SK-N-SH treated with all-trans-retinoic acid at 6 μM for 48 hours (cell line): ENCODE data around the gene ALS2CL.

ENCODE experiments used
- ATAC-seq: fragments of 200-7000 bp; cut with Tn5 transposase; 3 replicates; pipeline ENCODE4 v1.9.1; 2020; ENCODE audit warnings: mild to moderate bottlenecking, moderate library complexity
- ARNTL ChIP-seq: fragments of 450-650 bp; formaldehyde crosslinking; IDR thresholded peaks from 2 replicates; pipeline ENCODE4 v1.5.0; 2020; ENCODE audit warnings: low read depth, mild to moderate bottlenecking, moderate library complexity, borderline replicate concordance
- BACH2 ChIP-seq: fragments of 250-450 bp; sonication (Bioruptor Pico); IDR thresholded peaks from 2 replicates; pipeline ENCODE4 v1.9.0; 2021; ENCODE audit warnings: mild to moderate bottlenecking, borderline replicate concordance
- CREB5 ChIP-seq: fragments of 250-450 bp; sonication (Bioruptor Pico); IDR thresholded peaks from 2 replicates; pipeline ENCODE4 v1.5.1; 2020; ENCODE audit warnings: low read depth, mild to moderate bottlenecking, moderate library complexity
- CSDC2 ChIP-seq: fragments of 250-450 bp; sonication (Bioruptor Pico); IDR thresholded peaks from 2 replicates; pipeline ENCODE4 v1.5.0; 2020; ENCODE audit warnings: mild to moderate bottlenecking, moderate library complexity
- CSRNP3 ChIP-seq: fragments of 250-450 bp; sonication (Bioruptor Pico); IDR thresholded peaks from 2 replicates; pipeline ENCODE4 v1.5.1; 2021; ENCODE audit warnings: mild to moderate bottlenecking, moderate library complexity
- ESRRG ChIP-seq: fragments of 250-450 bp; sonication (Bioruptor Pico); IDR thresholded peaks from 2 replicates; pipeline ENCODE4 v1.6.1; 2021; ENCODE audit warnings: mild to moderate bottlenecking
- GLIS3 ChIP-seq: fragments of 250-450 bp; sonication (Bioruptor Pico); IDR thresholded peaks from 2 replicates; pipeline ENCODE4 v1.5.0; 2020; ENCODE audit warnings: mild to moderate bottlenecking, moderate library complexity
- ISL1 ChIP-seq: fragments of 250-450 bp; sonication (Bioruptor Pico); IDR thresholded peaks from 2 replicates; pipeline ENCODE4 v2.1.2; 2022; ENCODE audit warnings: mild to moderate bottlenecking, moderate library complexity
- PATZ1 ChIP-seq: fragments of 250-450 bp; sonication (Bioruptor Pico); IDR thresholded peaks from 2 replicates; pipeline ENCODE4 v1.8.0; 2020; ENCODE audit warnings: mild to moderate bottlenecking, moderate library complexity, borderline replicate concordance
- POU6F1 ChIP-seq: fragments of 250-450 bp; sonication (Bioruptor Pico); IDR thresholded peaks from 2 replicates; pipeline ENCODE4 v1.8.0; 2021; ENCODE audit warnings: low read depth, mild to moderate bottlenecking, moderate library complexity, borderline replicate concordance
- PPARA ChIP-seq: fragments of 250-450 bp; sonication (Bioruptor Pico); IDR thresholded peaks from 2 replicates; pipeline ENCODE4 v1.5.0; 2020; ENCODE audit warnings: mild to moderate bottlenecking, borderline replicate concordance
- RARB ChIP-seq: fragments of 250-450 bp; sonication (Bioruptor Pico); IDR thresholded peaks from 2 replicates; pipeline ENCODE4 v1.8.0; 2021; ENCODE audit warnings: mild to moderate bottlenecking, moderate library complexity
- SNAI2 ChIP-seq: fragments of 250-450 bp; sonication (Bioruptor Pico); IDR thresholded peaks from 2 replicates; pipeline ENCODE4 v1.5.0; 2020; ENCODE audit warnings: mild to moderate bottlenecking, moderate library complexity
- TCF4 ChIP-seq: fragments of 250-450 bp; sonication (Bioruptor Pico); IDR thresholded peaks from 2 replicates; pipeline ENCODE4 v1.8.0; 2021; ENCODE audit warnings: mild to moderate bottlenecking, moderate library complexity, borderline replicate concordance
- TOX ChIP-seq: fragments of 250-450 bp; sonication (Bioruptor Pico); IDR thresholded peaks from 2 replicates; pipeline ENCODE4 v1.8.0; 2021; ENCODE audit warnings: mild to moderate bottlenecking, moderate library complexity, borderline replicate concordance
- TSHZ2 ChIP-seq: fragments of 250-450 bp; sonication (Bioruptor Pico); IDR thresholded peaks from 2 replicates; pipeline ENCODE4 v1.5.0; 2020; ENCODE audit warnings: mild to moderate bottlenecking, moderate library complexity
- ZC3H10 ChIP-seq: fragments of 250-450 bp; sonication (Bioruptor Pico); IDR thresholded peaks from 2 replicates; pipeline ENCODE4 v1.5.1; 2021; ENCODE audit warnings: mild to moderate bottlenecking, moderate library complexity
- ZFP3 ChIP-seq: fragments of 250-450 bp; sonication (Bioruptor Pico); IDR thresholded peaks from 2 replicates; pipeline ENCODE4 v1.5.0; 2020; ENCODE audit warnings: mild to moderate bottlenecking, moderate library complexity
- ZFP30 ChIP-seq: fragments of 450-650 bp; formaldehyde crosslinking; IDR thresholded peaks from 2 replicates; pipeline ENCODE4 v1.5.0; 2022; ENCODE audit warnings: mild to moderate bottlenecking, moderate library complexity
- ZNF565 ChIP-seq: fragments of 450-650 bp; formaldehyde crosslinking; conservative IDR thresholded peaks from 2 replicates; pipeline ENCODE4 v1.5.0; 2020; ENCODE audit warnings: low read depth, mild to moderate bottlenecking, moderate library complexity
- ZNF70 ChIP-seq: fragments of 450-650 bp; formaldehyde crosslinking; IDR thresholded peaks from 2 replicates; pipeline ENCODE4 v1.5.0; 2020; ENCODE audit warnings: mild to moderate bottlenecking, moderate library complexity
- ZNF8 ChIP-seq: fragments of 450-650 bp; formaldehyde crosslinking; IDR thresholded peaks from 2 replicates; pipeline ENCODE4 v1.5.0; 2020; ENCODE audit warnings: mild to moderate bottlenecking, moderate library complexity

ALS2CL gene

GRCh38 chr3:46711760-46712159, 18.3 kb upstream of the ALS2CL start:
- TF ChIP-seq SNAI2 (CRISPR knock-in tag), result no peak
- no peak for TF ChIP-seq ESRRG (CRISPR knock-in tag)
- TF ChIP-seq TCF4, result no peak
- TF ChIP-seq PPARA (CRISPR knock-in tag), result no peak
- TF ChIP-seq TOX (CRISPR knock-in tag), result no peak
- no peak for TF ChIP-seq ZNF70 (CRISPR knock-in tag)
- no peak for TF ChIP-seq GLIS3 (CRISPR knock-in tag)
- TF ChIP-seq ZNF8 (CRISPR knock-in tag), result no peak
- TF ChIP-seq POU6F1 (CRISPR knock-in tag), result no peak
- TF ChIP-seq ZFP30 (CRISPR knock-in tag), result no peak
- no peak for TF ChIP-seq ZNF565 (CRISPR knock-in tag)
- TF ChIP-seq CREB5, result no peak
- ATAC-seq, result no peak

GRCh38 chr3:46711305-46711704, 17.8 kb upstream of the ALS2CL start:
- TF ChIP-seq ZFP30 (CRISPR knock-in tag) (no peak), ISL1 (CRISPR knock-in tag) (no peak), TSHZ2 (CRISPR knock-in tag) (no peak), ZNF8 (CRISPR knock-in tag) (no peak), CSDC2 (CRISPR knock-in tag) (no peak), ZNF70 (CRISPR knock-in tag) (no peak), POU6F1 (CRISPR knock-in tag) (no peak), CREB5 (no peak), BACH2 (CRISPR knock-in tag) (no peak), ZFP3 (no peak), ARNTL (CRISPR knock-in tag) (no peak), PATZ1 (no peak), CSRNP3 (no peak), ESRRG (CRISPR knock-in tag) (no peak), ZC3H10 (CRISPR knock-in tag) (no peak), GLIS3 (CRISPR knock-in tag) (no peak), RARB (CRISPR knock-in tag) (no peak)
- ATAC-seq, result no peak
